NB4 (cell line): ENCODE data around the gene PLCB4.

Experiments used
- DNase-seq: peaks from one replicate; pipeline ENCODE4 v3.0.0; 2010; ENCODE audit warnings: low read depth
- H3K4me3 ChIP-seq: one replicate; pipeline ENCODE4 v1.5.1; 2011; ENCODE audit warnings: mild to moderate bottlenecking, low read depth, low read length, moderate library complexity
- CTCF ChIP-seq: IDR thresholded peaks from one replicate; pipeline ENCODE4 v1.5.1; 2012; ENCODE audit warnings: low read depth, low read length
- MAX ChIP-seq: IDR thresholded peaks from 2 replicates; pipeline ENCODE4 v1.6.1; 2011; ENCODE audit warnings: low read depth, low read length
- MYC ChIP-seq: IDR thresholded peaks from 2 replicates; pipeline ENCODE4 v1.6.1; 2011; ENCODE audit warnings: low read depth, low read length
- POLR2A ChIP-seq: IDR thresholded peaks from 2 replicates; pipeline ENCODE4 v1.6.1; 2011; ENCODE audit warnings: mild to moderate bottlenecking; ENCODE audit not compliant: insufficient read length; ENCODE audit errors: extremely low read depth

Gene PLCB4

GRCh38 chr20:9186396-9186795 is 117.5 kb downstream of the PLCB4 start:
- DNase-seq, result no peak
- TF ChIP-seq MYC (no peak), MAX (no peak), POLR2A (no peak), CTCF (no peak)
- no peak overlapping the region for H3K4me3 ChIP-seq

- no peak for TF ChIP-seq MYC
- no peak for TF ChIP-seq MAX
- no peak for TF ChIP-seq CTCF
- no peak for TF ChIP-seq POLR2A
- no peak for DNase-seq
- H3K4me3 ChIP-seq, result no peak overlapping the region
Measured at GRCh38 chr20:9195031-9195430, 126.1 kb downstream of the PLCB4 start.

- DNase-seq, result no peak
- no peak overlapping the region for H3K4me3 ChIP-seq
- TF ChIP-seq CTCF (no peak), MAX (no peak), MYC (no peak), POLR2A (no peak)
Measured at GRCh38 chr20:9196110-9196509, 127.2 kb downstream of the PLCB4 start.

- no peak overlapping the region for H3K4me3 ChIP-seq
- TF ChIP-seq MAX (no peak), CTCF (no peak), POLR2A (no peak), MYC (no peak)
- DNase-seq, result no peak
Measured at GRCh38 chr20:9198460-9198859, 129.6 kb downstream of the PLCB4 start.

- no peak for DNase-seq
- TF ChIP-seq MAX, result no peak
- TF ChIP-seq POLR2A, result no peak
- no peak for TF ChIP-seq MYC
- no peak for TF ChIP-seq CTCF
- no peak overlapping the region for H3K4me3 ChIP-seq
Measured at GRCh38 chr20:9200196-9200595, 131.3 kb downstream of the PLCB4 start.

GRCh38 chr20:9200620-9201019 is 131.7 kb downstream of the PLCB4 start:
- no peak for DNase-seq
- no peak for TF ChIP-seq CTCF
- no peak overlapping the region for H3K4me3 ChIP-seq
